ENCODE data around the gene CEP350.

DNA sequence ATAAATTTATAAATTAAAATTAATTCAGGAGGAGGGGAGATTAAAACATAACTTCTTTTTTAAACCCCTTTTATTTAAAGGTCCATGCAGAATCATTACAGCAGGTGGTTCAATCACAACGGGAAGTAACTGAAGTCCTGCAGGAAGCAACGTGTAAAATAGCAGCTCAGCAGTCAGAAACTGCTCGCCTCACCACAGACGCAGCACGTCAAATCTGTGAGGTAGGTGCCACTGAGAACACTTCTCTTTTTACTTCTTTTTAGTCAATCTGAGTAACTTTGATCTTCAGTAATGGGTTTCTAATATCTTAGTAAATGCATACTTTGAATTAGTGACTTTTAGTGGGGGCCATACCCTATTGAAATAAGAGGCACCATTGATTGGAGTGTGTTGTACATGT lies 87.0 kb downstream of the CEP350 start:
- TF ChIP-seq POLR2AphosphoS5 (IDR thresholded peaks at IDR 0.05; ENCODE audit: low read length) (no peak), EZH2 (IDR thresholded peaks at IDR 0.05; ENCODE audit: borderline replicate concordance, control insufficient read depth, low read depth, low read length) (no peak), SIN3A (IDR thresholded peaks at IDR 0.05; ENCODE audit: low read depth, low read length) (no peak), CHD2 (IDR thresholded peaks at IDR 0.05; ENCODE audit: borderline replicate concordance, low read depth, low read length) (no peak), ZNF274 (IDR thresholded peaks at IDR 0.05; ENCODE audit: insufficient read depth, insufficient read length) (no peak)

Measured in GM12878 (cell line).